SK-N-SH treated with all-trans-retinoic acid at 6 μM for 48 hours (cell line): Measurements from ENCODE around the gene CLEC2D.

Experiments used
- ATAC-seq: fragments of 200-7000 bp; cut with Tn5 transposase; 3 replicates; pipeline ENCODE4 v1.9.1; 2020; ENCODE audit warnings: mild to moderate bottlenecking, moderate library complexity
- ARNTL ChIP-seq: fragments of 450-650 bp; formaldehyde crosslinking; IDR thresholded peaks from 2 replicates; pipeline ENCODE4 v1.5.0; 2020; ENCODE audit warnings: low read depth, mild to moderate bottlenecking, moderate library complexity, borderline replicate concordance
- BACH2 ChIP-seq: fragments of 250-450 bp; sonication (Bioruptor Pico); IDR thresholded peaks from 2 replicates; pipeline ENCODE4 v1.9.0; 2021; ENCODE audit warnings: mild to moderate bottlenecking, borderline replicate concordance
- ESRRG ChIP-seq: fragments of 250-450 bp; sonication (Bioruptor Pico); IDR thresholded peaks from 2 replicates; pipeline ENCODE4 v1.6.1; 2021; ENCODE audit warnings: mild to moderate bottlenecking
- OSR1 ChIP-seq: fragments of 250-450 bp; sonication (Bioruptor Pico); IDR thresholded peaks from 2 replicates; pipeline ENCODE4 v1.8.0; 2022; ENCODE audit warnings: moderate library complexity, mild to moderate bottlenecking, inconsistent platforms
- PPARA ChIP-seq: fragments of 250-450 bp; sonication (Bioruptor Pico); IDR thresholded peaks from 2 replicates; pipeline ENCODE4 v1.5.0; 2020; ENCODE audit warnings: mild to moderate bottlenecking, borderline replicate concordance
- RARB ChIP-seq: fragments of 250-450 bp; sonication (Bioruptor Pico); IDR thresholded peaks from 2 replicates; pipeline ENCODE4 v1.8.0; 2021; ENCODE audit warnings: mild to moderate bottlenecking, moderate library complexity
- SNAI2 ChIP-seq: fragments of 250-450 bp; sonication (Bioruptor Pico); IDR thresholded peaks from 2 replicates; pipeline ENCODE4 v1.5.0; 2020; ENCODE audit warnings: mild to moderate bottlenecking, moderate library complexity
- ZC3H10 ChIP-seq: fragments of 250-450 bp; sonication (Bioruptor Pico); IDR thresholded peaks from 2 replicates; pipeline ENCODE4 v1.5.1; 2021; ENCODE audit warnings: mild to moderate bottlenecking, moderate library complexity
- ZNF565 ChIP-seq: fragments of 450-650 bp; formaldehyde crosslinking; conservative IDR thresholded peaks from 2 replicates; pipeline ENCODE4 v1.5.0; 2020; ENCODE audit warnings: low read depth, mild to moderate bottlenecking, moderate library complexity
- ZNF70 ChIP-seq: fragments of 450-650 bp; formaldehyde crosslinking; IDR thresholded peaks from 2 replicates; pipeline ENCODE4 v1.5.0; 2020; ENCODE audit warnings: mild to moderate bottlenecking, moderate library complexity
- ZNF8 ChIP-seq: fragments of 450-650 bp; formaldehyde crosslinking; IDR thresholded peaks from 2 replicates; pipeline ENCODE4 v1.5.0; 2020; ENCODE audit warnings: mild to moderate bottlenecking, moderate library complexity
- TF ChIP-seq, protein P1 (sequence below): fragments of 250-450 bp; sonication (Bioruptor Pico); IDR thresholded peaks from 2 replicates; pipeline ENCODE4 v1.5.1; 2020; ENCODE audit warnings: low read depth, mild to moderate bottlenecking, moderate library complexity
- TF ChIP-seq, protein P2 (sequence below): fragments of 250-450 bp; sonication (Bioruptor Pico); IDR thresholded peaks from 2 replicates; pipeline ENCODE4 v1.8.0; 2020; ENCODE audit warnings: mild to moderate bottlenecking, moderate library complexity, borderline replicate concordance
- TF ChIP-seq, protein P3 (sequence below): fragments of 250-450 bp; sonication (Bioruptor Pico); IDR thresholded peaks from 2 replicates; pipeline ENCODE4 v1.5.0; 2020; ENCODE audit warnings: mild to moderate bottlenecking, moderate library complexity
- TF ChIP-seq, protein P4 (sequence below): fragments of 250-450 bp; sonication (Bioruptor Pico); IDR thresholded peaks from 2 replicates; pipeline ENCODE4 v1.8.0; 2021; ENCODE audit warnings: low read depth, mild to moderate bottlenecking, moderate library complexity, borderline replicate concordance

CLEC2D gene

DNA sequence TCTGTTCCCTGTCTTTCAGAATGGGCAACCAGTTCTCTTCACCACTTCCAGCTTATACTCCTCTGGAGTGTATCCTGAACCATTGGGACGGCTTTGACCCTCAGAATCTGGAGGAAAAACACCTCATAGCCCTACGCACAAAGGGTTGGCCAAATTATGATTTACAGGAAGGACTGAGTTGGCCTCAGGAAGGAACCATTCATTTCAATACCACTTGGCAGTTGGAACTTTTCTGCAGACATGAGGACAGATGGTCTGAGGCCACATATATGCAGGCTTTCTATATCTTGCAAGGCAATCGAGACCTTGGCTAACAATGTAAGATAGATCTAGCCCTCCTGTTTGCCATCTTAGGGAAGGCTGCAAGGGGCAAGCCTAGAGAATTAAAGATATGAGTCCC is 39.3 kb downstream of the CLEC2D start:
- ATAC-seq: no peak
- TF ChIP-seq, protein P1, sequence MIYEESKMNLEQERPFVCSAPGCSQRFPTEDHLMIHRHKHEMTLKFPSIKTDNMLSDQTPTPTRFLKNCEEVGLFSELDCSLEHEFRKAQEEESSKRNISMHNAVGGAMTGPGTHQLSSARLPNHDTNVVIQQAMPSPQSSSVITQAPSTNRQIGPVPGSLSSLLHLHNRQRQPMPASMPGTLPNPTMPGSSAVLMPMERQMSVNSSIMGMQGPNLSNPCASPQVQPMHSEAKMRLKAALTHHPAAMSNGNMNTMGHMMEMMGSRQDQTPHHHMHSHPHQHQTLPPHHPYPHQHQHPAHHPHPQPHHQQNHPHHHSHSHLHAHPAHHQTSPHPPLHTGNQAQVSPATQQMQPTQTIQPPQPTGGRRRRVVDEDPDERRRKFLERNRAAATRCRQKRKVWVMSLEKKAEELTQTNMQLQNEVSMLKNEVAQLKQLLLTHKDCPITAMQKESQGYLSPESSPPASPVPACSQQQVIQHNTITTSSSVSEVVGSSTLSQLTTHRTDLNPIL (CRISPR knock-in tag): no peak
- TF ChIP-seq OSR1 (CRISPR knock-in tag) (no peak), PPARA (CRISPR knock-in tag) (no peak), ESRRG (CRISPR knock-in tag) (no peak), SNAI2 (CRISPR knock-in tag) (no peak), RARB (CRISPR knock-in tag) (no peak)
- TF ChIP-seq, protein P2, sequence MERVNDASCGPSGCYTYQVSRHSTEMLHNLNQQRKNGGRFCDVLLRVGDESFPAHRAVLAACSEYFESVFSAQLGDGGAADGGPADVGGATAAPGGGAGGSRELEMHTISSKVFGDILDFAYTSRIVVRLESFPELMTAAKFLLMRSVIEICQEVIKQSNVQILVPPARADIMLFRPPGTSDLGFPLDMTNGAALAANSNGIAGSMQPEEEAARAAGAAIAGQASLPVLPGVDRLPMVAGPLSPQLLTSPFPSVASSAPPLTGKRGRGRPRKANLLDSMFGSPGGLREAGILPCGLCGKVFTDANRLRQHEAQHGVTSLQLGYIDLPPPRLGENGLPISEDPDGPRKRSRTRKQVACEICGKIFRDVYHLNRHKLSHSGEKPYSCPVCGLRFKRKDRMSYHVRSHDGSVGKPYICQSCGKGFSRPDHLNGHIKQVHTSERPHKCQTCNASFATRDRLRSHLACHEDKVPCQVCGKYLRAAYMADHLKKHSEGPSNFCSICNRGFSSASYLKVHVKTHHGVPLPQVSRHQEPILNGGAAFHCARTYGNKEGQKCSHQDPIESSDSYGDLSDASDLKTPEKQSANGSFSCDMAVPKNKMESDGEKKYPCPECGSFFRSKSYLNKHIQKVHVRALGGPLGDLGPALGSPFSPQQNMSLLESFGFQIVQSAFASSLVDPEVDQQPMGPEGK (CRISPR knock-in tag): no peak
- TF ChIP-seq, protein P3, sequence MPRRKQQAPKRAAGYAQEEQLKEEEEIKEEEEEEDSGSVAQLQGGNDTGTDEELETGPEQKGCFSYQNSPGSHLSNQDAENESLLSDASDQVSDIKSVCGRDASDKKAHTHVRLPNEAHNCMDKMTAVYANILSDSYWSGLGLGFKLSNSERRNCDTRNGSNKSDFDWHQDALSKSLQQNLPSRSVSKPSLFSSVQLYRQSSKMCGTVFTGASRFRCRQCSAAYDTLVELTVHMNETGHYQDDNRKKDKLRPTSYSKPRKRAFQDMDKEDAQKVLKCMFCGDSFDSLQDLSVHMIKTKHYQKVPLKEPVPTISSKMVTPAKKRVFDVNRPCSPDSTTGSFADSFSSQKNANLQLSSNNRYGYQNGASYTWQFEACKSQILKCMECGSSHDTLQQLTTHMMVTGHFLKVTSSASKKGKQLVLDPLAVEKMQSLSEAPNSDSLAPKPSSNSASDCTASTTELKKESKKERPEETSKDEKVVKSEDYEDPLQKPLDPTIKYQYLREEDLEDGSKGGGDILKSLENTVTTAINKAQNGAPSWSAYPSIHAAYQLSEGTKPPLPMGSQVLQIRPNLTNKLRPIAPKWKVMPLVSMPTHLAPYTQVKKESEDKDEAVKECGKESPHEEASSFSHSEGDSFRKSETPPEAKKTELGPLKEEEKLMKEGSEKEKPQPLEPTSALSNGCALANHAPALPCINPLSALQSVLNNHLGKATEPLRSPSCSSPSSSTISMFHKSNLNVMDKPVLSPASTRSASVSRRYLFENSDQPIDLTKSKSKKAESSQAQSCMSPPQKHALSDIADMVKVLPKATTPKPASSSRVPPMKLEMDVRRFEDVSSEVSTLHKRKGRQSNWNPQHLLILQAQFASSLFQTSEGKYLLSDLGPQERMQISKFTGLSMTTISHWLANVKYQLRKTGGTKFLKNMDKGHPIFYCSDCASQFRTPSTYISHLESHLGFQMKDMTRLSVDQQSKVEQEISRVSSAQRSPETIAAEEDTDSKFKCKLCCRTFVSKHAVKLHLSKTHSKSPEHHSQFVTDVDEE (CRISPR knock-in tag): no peak

DNA sequence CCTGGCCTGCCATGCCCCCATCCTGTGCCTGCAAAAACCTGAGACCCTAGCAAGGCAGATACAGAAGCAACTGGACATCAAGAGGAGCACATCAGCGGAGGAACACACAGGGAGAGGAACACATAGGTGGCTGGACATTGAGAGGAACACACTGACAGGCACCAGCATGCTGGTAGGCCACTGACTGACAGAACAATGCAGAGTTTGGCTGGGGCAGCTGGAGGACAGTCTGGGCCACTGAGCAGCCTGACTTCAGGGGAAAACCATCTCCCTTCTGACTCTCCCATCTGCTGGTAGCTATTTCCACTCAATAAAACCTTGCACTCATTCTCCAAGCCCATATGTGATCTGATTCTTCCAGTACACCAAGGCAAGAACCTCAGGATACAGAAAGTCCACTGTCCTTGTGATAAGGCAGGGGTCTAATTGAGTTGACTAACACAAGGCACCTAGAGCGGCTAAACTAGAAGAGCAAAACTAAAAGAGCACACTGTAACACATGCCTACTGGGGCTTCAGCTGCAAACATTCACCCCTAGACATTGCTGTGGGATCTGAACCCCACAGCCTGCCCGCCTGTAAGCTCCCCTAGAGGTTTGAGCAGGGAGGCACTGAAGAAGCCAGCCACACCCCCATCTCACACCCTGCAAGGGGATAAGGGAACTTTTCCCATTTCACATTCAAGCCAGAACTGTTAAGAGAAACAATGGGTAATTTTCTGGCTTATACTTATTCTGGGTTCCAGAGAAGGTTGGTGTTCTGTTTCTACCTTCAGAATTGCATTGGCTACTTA is 41.3 kb downstream of the CLEC2D start:
- TF ChIP-seq ZC3H10: no peak
- TF ChIP-seq, protein P4, sequence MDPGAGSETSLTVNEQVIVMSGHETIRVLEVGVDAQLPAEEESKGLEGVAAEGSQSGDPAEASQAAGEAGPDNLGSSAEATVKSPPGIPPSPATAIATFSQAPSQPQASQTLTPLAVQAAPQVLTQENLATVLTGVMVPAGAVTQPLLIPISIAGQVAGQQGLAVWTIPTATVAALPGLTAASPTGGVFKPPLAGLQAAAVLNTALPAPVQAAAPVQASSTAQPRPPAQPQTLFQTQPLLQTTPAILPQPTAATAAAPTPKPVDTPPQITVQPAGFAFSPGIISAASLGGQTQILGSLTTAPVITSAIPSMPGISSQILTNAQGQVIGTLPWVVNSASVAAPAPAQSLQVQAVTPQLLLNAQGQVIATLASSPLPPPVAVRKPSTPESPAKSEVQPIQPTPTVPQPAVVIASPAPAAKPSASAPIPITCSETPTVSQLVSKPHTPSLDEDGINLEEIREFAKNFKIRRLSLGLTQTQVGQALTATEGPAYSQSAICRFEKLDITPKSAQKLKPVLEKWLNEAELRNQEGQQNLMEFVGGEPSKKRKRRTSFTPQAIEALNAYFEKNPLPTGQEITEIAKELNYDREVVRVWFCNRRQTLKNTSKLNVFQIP (CRISPR knock-in tag): no peak
- no peak for TF ChIP-seq BACH2 (CRISPR knock-in tag)
- TF ChIP-seq, protein P2 (CRISPR knock-in tag): no peak
- no peak for TF ChIP-seq ZNF565 (CRISPR knock-in tag)
- TF ChIP-seq, protein P3 (CRISPR knock-in tag): no peak
- no peak for TF ChIP-seq ARNTL (CRISPR knock-in tag)
- no peak for TF ChIP-seq ZNF8 (CRISPR knock-in tag)
- TF ChIP-seq RARB (CRISPR knock-in tag): no peak
- TF ChIP-seq ESRRG (CRISPR knock-in tag): no peak
- TF ChIP-seq, all 23 proteins: peak for 0
- no peak for ATAC-seq

DNA sequence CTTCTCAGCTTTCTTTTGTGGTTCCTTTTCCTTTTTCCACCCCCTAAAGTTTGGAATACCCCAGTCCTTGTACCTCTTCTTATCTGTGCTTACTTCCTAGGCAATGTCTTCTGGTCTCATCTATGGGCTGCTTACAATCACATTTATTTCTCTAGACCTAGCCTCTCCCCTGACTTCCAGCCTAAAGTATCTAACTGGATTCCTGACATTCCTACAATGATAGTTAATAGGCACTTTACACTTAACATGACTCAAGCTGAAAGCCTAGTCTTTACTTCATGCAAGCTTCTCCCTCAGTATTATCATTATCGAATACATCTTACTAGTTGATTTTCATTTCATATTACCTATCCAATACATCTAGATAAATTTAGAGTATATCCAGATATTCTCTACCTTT is 42.2 kb downstream of the CLEC2D start:
- ATAC-seq: no peak
- TF ChIP-seq, protein P3 (CRISPR knock-in tag): no peak
- TF ChIP-seq ZNF70 (no peak), OSR1 (CRISPR knock-in tag) (no peak), ZNF565 (CRISPR knock-in tag) (no peak)
- TF ChIP-seq, protein P1 (CRISPR knock-in tag): no peak
- TF ChIP-seq, protein P2 (CRISPR knock-in tag): no peak
